GM10847 (cell line): Measurements from ENCODE around the gene LRRC74A.

Experiments
- POLR2A ChIP-seq: IDR thresholded peaks from 2 replicates; pipeline ENCODE4 v1.6.1; 2011; ENCODE audit not compliant: insufficient read length; ENCODE audit errors: extremely low read depth

The LRRC74A gene

DNA sequence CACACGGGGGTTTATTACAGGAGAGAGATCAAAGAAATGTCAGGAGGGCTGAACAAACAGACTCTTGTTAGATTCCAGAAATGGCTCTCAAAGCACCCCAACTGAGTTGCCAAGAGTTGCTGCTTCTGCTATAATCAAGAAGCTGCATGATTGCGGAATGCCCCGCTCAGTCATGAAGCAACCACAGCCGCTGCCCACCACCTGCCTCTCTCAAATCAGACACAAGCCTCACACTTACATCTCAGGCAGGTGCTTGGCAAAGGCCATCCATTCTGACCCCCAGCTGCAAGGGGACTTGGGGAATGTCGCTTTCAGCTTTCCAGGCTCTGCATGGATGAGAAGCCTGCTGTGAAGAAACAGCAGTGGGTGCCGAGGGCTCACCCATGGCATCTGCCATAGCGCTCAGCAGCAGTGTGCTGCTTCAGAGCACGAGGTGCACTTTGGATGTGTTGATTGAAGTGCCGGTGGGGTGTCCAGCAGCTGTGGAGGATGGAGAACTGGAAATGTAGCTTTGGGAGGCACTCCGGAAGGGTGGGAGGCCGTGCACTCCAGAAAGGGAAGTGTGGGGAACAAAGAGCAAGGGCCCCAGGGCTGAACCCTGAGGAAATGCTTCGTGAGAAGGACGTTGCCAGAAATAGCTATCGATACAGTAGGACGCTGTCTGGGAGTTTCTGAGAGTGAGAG lies 37.7 kb downstream of the LRRC74A start:
- TF ChIP-seq POLR2A, result no peak

DNA sequence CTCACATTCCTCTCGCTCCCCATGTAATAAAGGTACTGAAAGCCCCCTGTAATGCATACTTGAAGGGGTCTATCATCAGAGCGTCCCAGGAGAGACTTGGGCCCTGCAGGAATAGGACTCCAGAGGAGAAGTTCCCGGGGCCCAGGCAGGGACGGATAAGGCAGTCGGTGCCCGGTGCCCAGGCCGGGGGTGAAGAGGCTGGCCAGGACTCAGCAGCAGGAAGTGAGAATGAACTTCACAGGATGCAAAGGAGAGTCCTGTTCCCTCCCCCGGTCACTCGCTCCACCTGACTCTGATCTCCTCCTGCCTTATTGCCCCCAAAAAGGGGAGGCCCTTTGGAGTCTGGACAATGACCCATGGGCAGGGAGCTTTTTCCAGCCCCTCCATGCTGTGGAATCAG lies 40.2 kb downstream of the LRRC74A start:
- TF ChIP-seq POLR2A, result no peak

DNA sequence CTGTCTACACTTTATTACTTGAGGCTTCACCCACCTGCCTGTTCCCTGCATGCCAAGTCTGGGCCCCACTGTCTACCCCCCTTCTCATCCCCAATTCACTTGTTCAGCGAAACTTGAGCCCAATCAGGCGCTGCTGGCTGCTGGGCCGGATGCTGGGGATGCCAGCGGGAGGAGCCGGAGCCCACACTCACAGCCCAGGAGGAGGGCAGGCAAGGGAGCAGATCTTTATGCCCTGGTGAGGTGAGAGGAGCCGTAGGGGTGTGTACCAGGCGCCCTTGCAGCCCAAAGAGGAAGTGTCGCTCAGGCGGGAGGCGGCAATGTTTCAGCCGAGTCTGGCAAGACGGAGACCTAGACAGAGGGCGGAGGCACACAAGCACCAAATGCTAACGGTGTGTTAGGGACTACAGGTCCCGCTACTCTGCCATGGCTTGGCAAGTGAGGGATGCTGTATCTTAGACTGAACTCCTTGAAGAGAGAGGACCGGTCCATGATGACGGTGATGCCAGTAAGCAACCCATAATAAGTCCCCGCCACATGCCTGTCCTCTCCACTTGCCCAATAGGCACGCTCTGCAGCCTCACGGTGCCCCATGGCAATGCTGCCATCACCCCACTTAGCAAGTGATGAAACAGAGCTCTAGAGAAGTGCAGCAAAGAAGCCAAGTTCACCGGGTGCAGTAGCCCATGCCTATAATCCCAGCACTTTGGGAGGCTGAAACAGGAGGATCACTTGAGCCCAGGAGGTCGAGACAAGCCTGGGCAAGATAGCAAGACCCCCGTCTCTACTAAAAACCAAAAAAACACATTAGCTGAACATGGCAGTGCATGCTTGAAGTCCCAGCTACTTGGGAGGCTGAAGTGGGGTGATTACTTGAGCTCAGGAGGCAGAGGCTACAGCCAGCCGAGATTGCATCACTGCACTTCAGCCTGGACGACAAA lies 41.6 kb downstream of the LRRC74A start:
- TF ChIP-seq POLR2A, result no peak

DNA sequence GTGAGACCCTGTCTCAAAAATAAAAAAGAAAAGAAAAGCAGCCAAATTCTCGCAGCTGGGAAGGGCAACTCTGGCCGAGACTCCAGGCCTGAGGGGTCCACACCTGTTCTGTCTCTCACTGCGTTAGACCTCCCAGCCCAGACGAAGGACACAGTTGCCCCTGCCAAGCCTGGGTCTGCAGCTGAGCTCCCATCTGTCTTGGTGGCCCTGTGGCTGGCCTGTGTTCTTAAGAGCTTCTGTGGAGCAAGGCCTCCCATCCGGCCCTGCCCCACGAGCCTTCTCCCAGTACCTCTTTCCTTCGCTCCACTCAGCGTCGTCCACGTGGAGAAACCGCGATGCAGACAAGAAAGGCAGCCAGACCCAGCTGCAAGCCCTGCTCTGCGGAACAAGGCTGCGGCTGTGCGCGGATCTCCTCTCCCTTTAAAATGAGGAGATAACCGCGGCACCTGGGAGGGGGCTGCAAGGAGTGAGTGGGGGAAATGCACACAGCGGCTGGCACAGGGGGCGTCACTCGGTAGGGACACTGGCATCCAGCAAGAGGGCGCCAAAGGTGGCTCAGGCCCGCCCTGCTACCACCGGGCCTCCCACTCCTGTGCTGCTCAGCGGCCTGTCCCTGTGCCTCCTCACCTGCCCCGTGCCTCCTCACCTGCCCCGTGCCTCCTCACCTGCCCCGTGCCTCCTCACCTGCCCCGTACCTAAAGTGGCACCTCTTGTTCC lies 42.4 kb downstream of the LRRC74A start:
- no peak for TF ChIP-seq POLR2A

DNA sequence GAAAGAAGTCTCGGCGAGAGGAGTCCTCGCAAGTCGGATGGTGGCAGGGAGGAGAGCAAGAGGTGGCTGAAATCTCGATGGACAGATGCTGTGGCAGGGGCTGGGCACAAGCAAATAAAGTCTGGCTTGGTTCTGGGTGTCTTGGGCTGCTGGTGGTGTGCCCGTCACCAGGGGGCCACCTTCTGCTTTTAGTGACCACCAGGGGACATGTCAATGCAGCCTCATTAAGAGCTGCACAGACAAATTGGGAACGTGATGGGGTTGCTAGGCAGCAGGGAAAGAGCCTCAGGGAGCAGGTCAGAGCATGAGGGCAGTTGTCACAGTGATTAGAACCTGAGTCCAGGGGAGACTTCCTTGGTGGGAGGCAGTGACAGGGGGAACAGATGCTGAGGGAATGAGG lies 44.0 kb downstream of the LRRC74A start:
- no peak for TF ChIP-seq POLR2A

DNA sequence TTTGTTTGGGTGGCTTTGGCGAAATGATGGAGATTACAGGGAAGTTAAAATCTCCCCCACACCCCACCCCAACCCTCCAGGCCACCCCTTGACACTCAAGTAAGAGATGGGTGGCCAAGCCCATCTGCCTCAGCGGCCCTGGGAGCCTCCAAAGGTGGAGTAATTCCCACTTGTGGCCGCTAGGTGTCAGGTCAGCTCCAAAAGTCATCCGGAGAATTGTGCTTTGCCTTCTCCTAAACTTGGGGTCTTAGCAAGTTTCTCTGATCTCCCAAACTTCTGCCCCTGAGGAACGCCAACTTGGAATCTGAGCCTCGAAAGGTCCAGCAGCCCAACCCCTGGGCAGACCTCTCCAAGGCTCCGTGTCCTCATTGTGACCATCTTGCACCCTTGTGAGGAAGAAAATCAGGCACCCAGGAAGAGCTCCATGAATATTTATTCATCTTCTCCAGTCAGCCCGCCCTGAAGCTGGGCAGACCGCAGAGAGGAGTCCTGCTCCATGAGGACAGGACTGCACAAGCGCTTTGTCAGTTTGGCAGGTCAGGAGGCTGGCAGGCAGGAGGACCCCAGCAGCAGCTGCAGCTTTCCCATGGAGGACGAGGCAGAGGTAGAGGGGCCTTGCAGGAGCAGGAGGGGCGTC lies 46.7 kb downstream of the LRRC74A start:
- TF ChIP-seq POLR2A, result no peak

DNA sequence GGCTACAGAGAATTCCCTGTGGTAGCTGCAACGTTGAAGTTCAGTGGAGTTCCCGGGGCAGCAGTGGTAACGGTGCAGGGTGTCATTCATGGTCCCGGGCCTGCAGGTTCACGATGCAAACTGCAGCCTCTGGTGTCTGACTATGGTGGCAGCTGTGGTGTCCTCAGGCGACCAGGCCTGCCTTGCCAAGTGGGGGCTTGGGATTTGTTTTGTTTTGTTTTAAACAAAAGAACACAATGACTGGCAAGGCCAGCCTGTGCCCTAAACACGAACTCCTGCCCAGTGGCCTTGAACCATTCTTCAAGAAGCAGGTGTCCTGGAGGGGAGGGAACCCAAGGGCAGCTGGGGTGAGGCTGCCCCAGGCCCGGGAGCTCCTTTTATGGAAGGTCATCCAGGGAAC lies 48.5 kb downstream of the LRRC74A start:
- no peak for TF ChIP-seq POLR2A

DNA sequence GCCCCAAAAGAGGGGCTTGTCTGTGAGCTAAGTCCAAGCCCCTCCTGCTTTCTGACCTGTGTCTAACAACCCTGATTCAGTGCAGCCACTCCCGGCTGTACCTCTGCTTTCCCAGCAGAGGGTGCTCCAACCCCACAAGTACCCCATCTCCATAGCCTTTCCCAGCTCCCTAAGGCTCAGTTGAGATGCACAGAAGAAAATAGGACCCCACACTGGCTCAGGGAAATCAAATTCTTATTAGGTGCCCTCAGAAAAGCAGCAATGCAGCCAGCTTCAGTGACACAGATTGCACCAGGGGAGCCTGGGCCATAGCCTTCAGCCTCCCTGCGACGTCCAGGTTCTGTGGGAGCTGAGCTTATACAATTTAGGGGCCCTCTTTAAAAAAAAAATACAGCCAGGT lies 49.9 kb downstream of the LRRC74A start:
- TF ChIP-seq POLR2A, result no peak

DNA sequence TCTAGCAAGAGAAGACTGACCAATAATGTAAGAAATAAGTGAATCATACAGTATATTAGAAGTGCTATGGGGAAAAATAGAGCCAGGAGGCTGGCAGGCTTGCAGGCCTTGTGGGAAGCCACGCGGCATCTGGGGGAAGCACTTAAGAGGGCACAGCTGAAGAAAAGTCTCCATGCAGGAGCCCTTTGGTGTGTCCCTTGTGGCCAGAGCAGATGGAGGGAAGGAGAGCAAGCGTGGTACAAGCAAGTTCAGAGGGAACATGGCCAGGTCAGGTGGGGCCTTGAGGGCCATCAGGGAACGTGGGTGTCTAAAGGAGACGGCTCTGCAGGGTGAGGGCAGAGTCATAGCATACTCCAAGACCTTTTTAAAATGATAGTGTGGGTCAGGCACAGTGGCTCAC lies 51.7 kb downstream of the LRRC74A start:
- TF ChIP-seq POLR2A, result no peak

DNA sequence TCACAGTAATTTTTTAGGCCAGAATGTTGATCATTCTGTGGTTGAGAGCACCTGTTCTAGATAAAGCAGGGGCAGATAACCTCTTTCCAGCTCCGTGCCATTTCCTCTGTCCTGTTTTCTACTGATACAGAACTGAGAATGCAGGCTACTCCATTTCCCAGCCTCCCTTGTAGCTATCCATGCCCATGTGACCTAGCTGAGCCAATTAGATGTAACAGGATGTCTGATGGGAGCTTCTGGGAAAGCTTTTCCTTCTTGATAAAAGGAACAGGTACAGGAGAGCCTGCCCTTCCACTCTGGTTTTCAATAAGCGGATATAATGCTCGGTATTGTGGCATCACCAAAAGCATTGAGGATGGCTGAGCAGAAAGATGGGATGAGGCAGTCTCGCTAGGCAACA lies 54.2 kb downstream of the LRRC74A start:
- no peak for TF ChIP-seq POLR2A

DNA sequence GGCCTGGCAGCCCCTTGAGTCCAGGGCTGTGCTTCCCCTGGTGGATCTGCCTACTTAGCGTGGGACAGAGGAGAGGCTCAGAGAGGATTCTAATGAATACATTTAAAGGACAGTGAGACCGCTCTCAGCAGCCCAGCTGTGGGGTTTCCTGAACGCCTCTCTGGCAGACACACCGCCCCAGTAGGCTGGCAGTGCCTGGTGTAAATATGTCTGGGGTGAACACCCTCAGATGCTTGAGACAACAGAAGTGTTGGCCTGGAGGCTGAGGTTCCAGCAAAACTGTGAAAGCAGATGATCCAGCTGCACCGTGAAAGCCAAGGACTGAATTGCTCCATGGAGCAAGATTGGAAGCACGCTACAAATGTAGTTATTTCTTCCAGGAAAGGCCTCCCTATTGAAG lies 55.1 kb downstream of the LRRC74A start:
- TF ChIP-seq POLR2A, result no peak

DNA sequence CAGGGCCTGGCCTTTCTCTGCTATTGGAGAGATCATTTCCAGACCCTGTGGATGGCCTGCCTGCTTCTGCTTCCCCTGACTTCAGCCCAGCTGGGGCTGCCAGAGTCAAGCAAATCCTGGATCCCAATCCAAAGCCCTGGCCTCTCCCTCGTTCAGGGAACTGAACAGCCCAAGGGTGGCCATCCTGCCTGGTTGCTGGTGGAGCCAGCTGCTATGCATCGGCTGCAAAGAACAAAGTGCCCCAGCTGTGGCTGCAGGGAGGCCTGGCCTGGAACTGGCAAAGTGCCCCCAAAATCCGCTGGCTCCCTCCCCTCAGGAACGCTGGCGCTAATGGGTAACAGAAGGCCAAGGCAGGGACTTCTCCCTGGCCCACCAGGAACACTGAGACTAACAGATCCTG lies 56.4 kb downstream of the LRRC74A start:
- TF ChIP-seq POLR2A, result no peak

DNA sequence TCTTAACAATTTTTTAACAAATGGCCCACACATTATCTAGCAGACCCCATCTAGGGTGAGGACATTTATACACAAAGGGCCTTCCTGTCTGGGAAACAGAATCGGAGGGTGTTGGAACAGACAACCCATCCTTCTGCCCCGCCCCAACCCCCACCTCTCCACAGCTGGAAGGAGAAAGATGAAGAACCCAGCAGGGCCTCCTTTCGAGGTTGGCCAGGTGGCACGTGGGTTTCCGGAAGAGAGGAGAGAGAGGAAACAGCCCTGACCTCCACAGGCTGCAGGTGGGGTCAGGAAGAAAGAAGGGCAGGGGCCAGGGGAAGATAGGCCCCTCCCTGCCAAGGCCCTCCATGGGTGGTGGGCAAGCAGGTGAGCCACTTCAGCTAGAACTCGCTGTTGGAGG lies 57.2 kb downstream of the LRRC74A start:
- no peak for TF ChIP-seq POLR2A

DNA sequence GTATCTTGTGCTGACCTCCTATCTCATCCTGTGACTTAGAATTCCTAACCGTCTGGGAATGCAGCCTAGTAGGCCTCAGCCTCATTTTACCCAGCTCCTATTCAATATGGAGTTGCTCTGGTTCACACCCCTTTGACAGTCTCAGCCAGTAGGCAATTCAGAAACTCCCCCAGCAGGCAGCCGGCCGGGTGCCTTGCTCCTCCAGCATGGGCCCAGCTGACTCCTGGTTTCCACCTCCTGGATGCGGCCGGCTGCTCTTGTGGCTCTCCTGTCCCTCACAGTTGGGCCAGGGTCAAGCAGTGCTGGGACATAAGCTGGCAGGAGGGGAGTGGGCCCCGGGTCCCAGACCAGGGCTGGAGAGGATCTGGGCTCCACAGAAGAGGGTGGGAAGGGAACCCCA lies 58.2 kb downstream of the LRRC74A start:
- TF ChIP-seq POLR2A, result no peak

DNA sequence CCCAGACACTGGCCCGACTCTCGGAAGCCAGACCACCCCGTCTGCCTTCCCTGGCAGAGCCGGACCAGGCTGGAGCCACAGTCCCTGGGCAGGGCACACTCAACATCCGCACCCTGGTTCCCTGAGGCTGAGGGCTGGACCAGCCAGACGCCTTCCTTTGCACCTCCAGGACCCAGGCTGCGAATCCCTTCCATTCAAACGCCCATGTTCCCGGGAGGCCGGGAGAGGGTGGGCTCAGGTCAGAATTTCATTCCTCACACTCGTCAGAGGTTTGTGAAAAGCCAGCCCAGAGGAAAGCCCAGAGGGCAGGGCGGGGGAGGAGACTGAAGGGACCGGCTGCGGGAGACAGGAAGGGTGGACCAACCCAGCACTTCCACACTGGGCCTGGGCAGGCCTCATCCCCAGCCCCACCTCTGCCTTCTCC lies 58.7 kb downstream of the LRRC74A start:
- TF ChIP-seq POLR2A, result no peak
